H1 (cell line): Measurements from ENCODE around the gene SP8. TPM values are rescaled to one million over a fixed set of nuclear protein-coding genes. Genes with fewer than 3 reads are reported as not detected.

Experiments
- CTCF ChIA-PET: fragments of 300-600 bp; sonication (Branson Sonifier 250); formaldehyde crosslinking; loops from one replicate; lab custom pipeline; 2021; ENCODE audit not compliant: partially characterized antibody; lab: Charles Lee
- POLR2A ChIA-PET: fragments of 300-600 bp; sonication (Branson Sonifier 250); formaldehyde crosslinking; loops from one replicate; lab custom pipeline; 2021; ENCODE audit warnings: inconsistent platforms; ENCODE audit not compliant: partially characterized antibody; lab: Charles Lee
- DNase-seq, 2 experiments: peaks; one replicate each; pipeline versions ENCODE4 v3.0.0 to v3.0.0-alpha.2; 2010 to 2022; ENCODE audit warnings: low spot score in 2 of 2, low read depth in 1 of 2, mixed read lengths in 1 of 2
- FAIRE-seq: peaks from 2 replicates; lab custom pipeline; 2011; peaks lifted over from hg19 to GRCh38; lab: Jason Lieb, UNC
- H2AFZ ChIP-seq: 2 replicates; pipeline ENCODE4 v1.8.1; 2012; ENCODE audit warnings: low read length, inconsistent platforms
- H2AK5ac ChIP-seq: 2 replicates; pipeline ENCODE4 v1.6.1; 2013; ENCODE audit warnings: low read depth, low read length
- H2BK120ac ChIP-seq: replicated peaks from 2 replicates; pipeline ENCODE3; 2013; ENCODE audit warnings: low read depth, low read length, inconsistent platforms
- H2BK12ac ChIP-seq: 2 replicates; pipeline ENCODE4 v1.6.1; 2013; ENCODE audit warnings: low read depth, low read length
- H2BK15ac ChIP-seq: 2 replicates; pipeline ENCODE4 v1.6.1; 2013; ENCODE audit warnings: low read length
- H2BK20ac ChIP-seq: 2 replicates; pipeline ENCODE4 v1.6.1; 2013; ENCODE audit warnings: low read length
- H2BK5ac ChIP-seq: 2 replicates; pipeline ENCODE4 v1.6.1; 2013; ENCODE audit warnings: low read depth, low read length
- H3K14ac ChIP-seq: 2 replicates; pipeline ENCODE4 v1.6.1; 2013; ENCODE audit warnings: inconsistent platforms; ENCODE audit not compliant: insufficient read length
- H3K18ac ChIP-seq: 2 replicates; pipeline ENCODE4 v1.6.1; 2013; ENCODE audit warnings: low read length; ENCODE audit errors: extremely low read depth
- H3K23ac ChIP-seq: 2 replicates; pipeline ENCODE4 v1.6.1; 2013; ENCODE audit warnings: inconsistent platforms; ENCODE audit not compliant: insufficient read length
- H3K23me2 ChIP-seq: 2 replicates; pipeline ENCODE4 v1.6.1; 2013; ENCODE audit warnings: low read depth, low read length
- H3K27ac ChIP-seq: 2 replicates; pipeline ENCODE4 v1.6.1; 2011; ENCODE audit warnings: low read depth, low read length, inconsistent platforms
- H3K27me3 ChIP-seq, 4 experiments: replicated peaks in 1 of 4; 1 replicate in 1 of 4; 2 replicates in 3 of 4; pipeline versions ENCODE4 v1.6.1 to v1.8.1; 2011 to 2013; ENCODE audit warnings: low read length in 3 of 4, mild to moderate bottlenecking in 3 of 4, inconsistent platforms in 2 of 4, mixed read lengths in 2 of 4, moderate library complexity in 1 of 4; ENCODE audit not compliant: control insufficient read depth in 3 of 4, insufficient read depth in 3 of 4; ENCODE audit errors: extremely low read depth in 1 of 4
- H3K36me3 ChIP-seq, 4 experiments: 2 replicates each; pipeline versions ENCODE4 v1.6.1 to v1.8.1; 2011 to 2013; ENCODE audit warnings: mild to moderate bottlenecking in 4 of 4, low read length in 3 of 4, moderate library complexity in 2 of 4, control low read depth in 1 of 4, inconsistent platforms in 1 of 4; ENCODE audit not compliant: insufficient read depth in 4 of 4, control insufficient read depth in 2 of 4
- H3K4ac ChIP-seq: replicated peaks from 2 replicates; pipeline ENCODE3; 2013; ENCODE audit warnings: low read length, low read depth, mixed read lengths, inconsistent platforms; ENCODE audit not compliant: insufficient read length
- H3K4me1 ChIP-seq, 4 experiments: replicated peaks in 1 of 4; 1 replicate in 1 of 4; 2 replicates in 3 of 4; pipeline versions ENCODE4 v1.6.1 to v1.8.1; 2011 to 2013; ENCODE audit warnings: low read length in 3 of 4, inconsistent platforms in 2 of 4, mixed read lengths in 1 of 4; ENCODE audit not compliant: insufficient read depth in 4 of 4, control insufficient read depth in 3 of 4
- H3K4me2 ChIP-seq, 2 experiments: 2 replicates each; pipeline versions ENCODE4 v1.6.1 to v1.8.1; 2011 to 2013; ENCODE audit warnings: low read depth in 2 of 2, low read length in 2 of 2, control low read depth in 1 of 2, inconsistent platforms in 1 of 2, mild to moderate bottlenecking in 1 of 2; ENCODE audit not compliant: insufficient read depth in 1 of 2
- H3K4me3 ChIP-seq, 4 experiments: fragments of 200-600, 300-600 bp in 1 of 4; sonication (generic), shearing (Covaris generic), sonication (Bioruptor Twin) in 1 of 4; 2 replicates each; pipeline versions ENCODE4 v1.5.1 to v1.8.1; 2011 to 2016; ENCODE audit warnings: low read length in 4 of 4, low read depth in 3 of 4, control low read depth in 2 of 4, inconsistent platforms in 2 of 4, mild to moderate bottlenecking in 2 of 4, mixed read lengths in 1 of 4, moderate library complexity in 1 of 4; ENCODE audit not compliant: insufficient read depth in 2 of 4; ENCODE audit errors: extremely low read depth in 1 of 4
- H3K56ac ChIP-seq: replicated peaks from 2 replicates; pipeline ENCODE3; 2013; ENCODE audit warnings: low read depth, mild to moderate bottlenecking, mixed read lengths, low read length, inconsistent platforms; ENCODE audit not compliant: insufficient read length
- H3K79me1 ChIP-seq: 2 replicates; pipeline ENCODE4 v1.6.1; 2013; ENCODE audit warnings: low read depth, low read length, control low read depth
- H3K79me2 ChIP-seq, 2 experiments: 2 replicates each; pipeline versions ENCODE4 v1.6.1 to v1.8.1; 2012 to 2013; ENCODE audit warnings: low read length in 2 of 2, mild to moderate bottlenecking in 2 of 2, inconsistent platforms in 1 of 2; ENCODE audit not compliant: insufficient read depth in 2 of 2, control insufficient read depth in 1 of 2
- H3K9ac ChIP-seq, 4 experiments: replicated peaks in 1 of 4; 1 replicate in 1 of 4; 2 replicates in 3 of 4; pipeline versions ENCODE4 v1.6.1 to v1.8.1; 2011 to 2013; ENCODE audit warnings: low read depth in 3 of 4, low read length in 3 of 4, control low read depth in 2 of 4, mild to moderate bottlenecking in 2 of 4, moderate library complexity in 2 of 4, inconsistent platforms in 1 of 4; ENCODE audit errors: extremely low read depth in 1 of 4
- H3K9me3 ChIP-seq, 2 experiments: 2 replicates each; pipeline versions ENCODE4 v1.6.1 to v1.8.1; 2012 to 2013; ENCODE audit warnings: mild to moderate bottlenecking in 2 of 2, moderate library complexity in 2 of 2, control low read depth in 1 of 2, inconsistent platforms in 1 of 2, low read depth in 1 of 2, low read length in 1 of 2, mixed read lengths in 1 of 2; ENCODE audit not compliant: insufficient read depth in 2 of 2
- H4K20me1 ChIP-seq, 2 experiments: replicated peaks in 1 of 2; 2 replicates each; pipeline versions ENCODE3 to v1.8.1; 2011 to 2013; ENCODE audit warnings: inconsistent platforms in 2 of 2, low read length in 2 of 2, mild to moderate bottlenecking in 1 of 2; ENCODE audit not compliant: insufficient read depth in 2 of 2, control insufficient read depth in 1 of 2
- H4K5ac ChIP-seq: 2 replicates; pipeline ENCODE4 v1.6.1; 2013; ENCODE audit warnings: low read length, low read depth, mixed read lengths, inconsistent platforms; ENCODE audit not compliant: insufficient read length
- H4K8ac ChIP-seq: 2 replicates; pipeline ENCODE4 v1.8.0; 2013; ENCODE audit warnings: mild to moderate bottlenecking, moderate library complexity, low read length, inconsistent platforms; ENCODE audit not compliant: insufficient read depth; ENCODE audit errors: extremely low read depth
- H4K91ac ChIP-seq: replicated peaks from 2 replicates; pipeline ENCODE3; 2013; ENCODE audit warnings: low read length, mixed read lengths, inconsistent platforms; ENCODE audit not compliant: insufficient read length
- CTCF ChIP-seq, 3 experiments: IDR thresholded peaks; 1 replicate in 2 of 3; 2 replicates in 1 of 3; pipeline versions ENCODE4 v1.5.1 to v1.6.1; 2011; ENCODE audit warnings: low read length in 3 of 3, mild to moderate bottlenecking in 3 of 3, inconsistent platforms in 2 of 3, low read depth in 1 of 3, moderate library complexity in 1 of 3; ENCODE audit not compliant: insufficient read depth in 1 of 3; ENCODE audit errors: control extremely low read depth in 1 of 3
- RBBP5 ChIP-seq: IDR thresholded peaks from 2 replicates; pipeline ENCODE4 v1.7.1; 2012; ENCODE audit warnings: low read depth, mild to moderate bottlenecking, inconsistent platforms, low read length, moderate library complexity, borderline replicate concordance
- WGBS, 2 experiments: shearing (Covaris generic) in 1 of 2; methylation state at CpG; one replicate each; pipeline versions ENCODE4 v1.1.6 to v1.1.7; 2013 to 2015; ENCODE audit warnings: low lambda C conversion rate in 2 of 2, mixed read lengths in 2 of 2, inconsistent platforms in 1 of 2, low coverage in 1 of 2, missing lambda C conversion rate in 1 of 2; ENCODE audit not compliant: insufficient replicate concordance in 2 of 2, insufficient coverage in 1 of 2, insufficient read length in 1 of 2; ENCODE audit errors: extremely low coverage in 1 of 2, missing lambda C conversion rate in 1 of 2; 5-methylcytosine and 5-hydroxymethylcytosine counted together
- polyA plus RNA-seq, 7 experiments: library from polyadenylated mRNA; depleted of rRNA in 3 of 7; stranded (reverse) in 5 of 7; unstranded in 2 of 7; fragments of >200 nt in 5 of 7; fragments of 200-250 nt in 2 of 7; gene quantifications; 1 replicate in 5 of 7; 2 replicates in 1 of 7; 4 replicates in 1 of 7; pipeline versions ENCODE4 v1.2.1 to v1.2.3, GENCODE V29; 2011 to 2013; ENCODE audit warnings: missing spikeins in 2 of 7, mixed read lengths in 2 of 7
- total RNA-seq: library from RNA; stranded (reverse); fragmentation: NEBNext Ultra II Directional; extraction: Animal tissue kit (Norgen Biotek cat#: 25700); gene quantifications from 2 replicates; pipeline ENCODE4 v1.2.1, GENCODE V29; 2021

Gene SP8
- total and polyA plus RNA-seq, 2 of the 8 experiments (the other 6 are each of a cell fraction or from before 2014, with no cell fraction given), result 11.3 to 12.0 TPM

- POLR2A ChIA-PET, result interaction anchor here (1.2 kb wide), 1 partner anchor 9 kb away, joined by 3 read pairs; no protein-coding TSS in a partner anchor
- Histone ChIP-seq H2BK15ac (no peak overlapping the region), H3K36me3 (no peaks in the 10 kb centered on the region), H3K9ac (no peak overlapping the region), H3K4me1 (peaks cover 2 to 4% (median 3%) of the 10 kb centered on the region in 4 experiments; a peak in 4 of 7 replicates), H4K5ac (no peak overlapping the region), H2BK120ac (no peak overlapping the region), H3K4ac (no peak overlapping the region), H3K27me3 (no peaks in the 10 kb centered on the region), H3K79me1 (no peaks in the 10 kb centered on the region), H4K20me1 (no peaks in the 10 kb centered on the region), H4K91ac (peak overlapping the region; percentile 1), H3K56ac (no peak overlapping the region), H2BK12ac (no peak overlapping the region), H3K18ac (no peak overlapping the region), H2AK5ac (no peak overlapping the region), H3K27ac (no peak overlapping the region), H2AFZ (no peak overlapping the region), H2BK20ac (no peak overlapping the region), H3K79me2 (no peaks in the 10 kb centered on the region), H3K14ac (no peak overlapping the region), H3K4me2 (no peak overlapping the region), H3K9me3 (no peaks in the 10 kb centered on the region), H3K4me3 (no peak overlapping the region), H3K23ac (no peak overlapping the region), H2BK5ac (no peak overlapping the region), H4K8ac (no peak overlapping the region), H3K23me2 (no peaks in the 10 kb centered on the region)
- TF ChIP-seq CTCF (IDR thresholded peaks at IDR 0.05; ENCODE audit: control extremely low read depth in 1 of 3, insufficient read depth in 1 of 3, low read depth in 1 of 3, low read length in 3 of 3), result peak in 1 of 3 experiments; percentile 37; a peak in 1 of 4 replicates
- TF ChIP-seq RBBP5, result no peak
- FAIRE-seq (peak; percentile 28), DNase-seq (no peak)
- WGBS, 2 experiments, result 74% methylated on average over 7 of the region's 7 CpGs; no CpG with 5 or more reads in 1 of the 2 experiments
- CTCF ChIA-PET, result interaction anchor here (0.6 to 2.2 kb wide), 15 partner anchors 9 to 391 kb away, joined by 3 to 8 read pairs (median 3); no protein-coding TSS in a partner anchor
Measured at GRCh38 chr7:20744954-20745446, 41.7 kb downstream of the SP8 start.
